HG02610 (cell line): ENCODE data around the gene UMODL1.
"Not testable (repeated sequence)": the region's sequence is repeated elsewhere in the genome, so short reads cannot be mapped to it uniquely, and the experiment has no call there.

ENCODE experiments used
- ATAC-seq: cut with Tn5 transposase; IDR thresholded peaks from one replicate; pipeline ENCODE4 v1.9.1; 2021; ENCODE audit warnings: mild to moderate bottlenecking, moderate library complexity; ENCODE audit not compliant: unreplicated experiment

Gene UMODL1

DNA sequence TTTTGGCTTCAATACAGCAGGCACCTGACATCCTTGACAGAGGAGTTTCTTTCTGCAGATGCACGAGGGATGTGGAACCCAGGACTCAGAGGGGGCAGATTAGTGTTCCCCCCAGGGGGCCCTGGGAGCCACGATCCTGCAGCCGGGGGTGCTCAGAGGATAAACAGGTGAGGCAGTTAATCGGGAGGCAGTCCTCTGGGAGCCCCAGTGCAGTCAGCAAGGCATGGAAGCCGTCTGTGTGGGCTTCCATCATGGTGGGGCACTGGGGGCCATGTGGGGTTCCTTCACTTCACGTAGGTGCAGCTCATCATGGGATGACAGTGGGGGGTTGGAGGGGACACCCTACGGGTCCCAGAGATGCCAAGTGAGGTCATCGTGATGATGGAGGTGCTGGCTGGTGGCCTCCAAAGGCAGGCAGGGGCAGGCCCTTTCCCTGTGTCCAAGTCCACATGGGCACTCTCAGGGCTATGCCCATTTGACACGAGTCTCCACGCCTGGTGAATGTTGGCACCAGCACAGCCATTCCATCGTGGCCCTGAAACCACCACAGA, 88.5 kb downstream of the UMODL1 start:
- no peak for ATAC-seq

- ATAC-seq: no peak
Observed at GRCh38 chr21:42160111-42160721, 89.1 kb downstream of the UMODL1 start.

GRCh38 chr21:42160765-42161164, 89.6 kb downstream of the UMODL1 start:
- no peak for ATAC-seq

- no peak for ATAC-seq
Observed at GRCh38 chr21:42161401-42161955, 90.4 kb downstream of the UMODL1 start.

- no peak for ATAC-seq
Observed at GRCh38 chr21:42161956-42162681, 91.0 kb downstream of the UMODL1 start.

DNA sequence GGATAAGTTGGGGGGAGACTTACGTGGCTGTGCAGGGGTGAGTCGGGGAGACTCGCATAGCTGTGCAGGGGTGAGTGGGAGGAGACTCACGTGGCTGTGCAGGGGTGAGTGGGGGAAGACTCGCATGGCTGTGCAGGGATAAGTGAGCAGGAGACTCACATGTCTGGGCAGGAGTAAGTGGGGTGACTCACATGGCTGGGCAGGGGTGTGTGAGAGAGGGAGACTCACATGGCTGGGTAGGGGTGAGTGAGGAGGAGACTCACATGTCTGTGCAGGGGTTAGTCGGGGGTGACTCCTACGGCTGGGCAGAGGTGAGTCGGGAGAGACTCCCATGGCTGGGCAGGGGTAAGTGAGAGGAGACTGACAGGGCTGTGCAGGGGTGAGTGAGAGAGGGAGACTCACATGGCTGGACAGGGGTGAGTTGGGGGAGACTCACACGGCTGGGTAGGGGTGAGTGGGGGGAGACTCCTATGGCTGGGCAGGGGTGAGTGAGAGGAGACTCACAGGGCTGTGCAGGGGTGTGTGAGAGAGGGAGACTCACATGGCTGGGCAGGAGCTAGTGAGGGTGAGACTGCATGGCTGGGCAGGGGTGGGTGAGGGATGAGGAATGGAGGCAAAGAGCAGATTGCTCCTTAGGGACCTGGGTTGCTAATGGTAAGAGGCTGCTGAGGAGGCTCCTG, 91.9 kb downstream of the UMODL1 start:
- no peak for ATAC-seq

DNA sequence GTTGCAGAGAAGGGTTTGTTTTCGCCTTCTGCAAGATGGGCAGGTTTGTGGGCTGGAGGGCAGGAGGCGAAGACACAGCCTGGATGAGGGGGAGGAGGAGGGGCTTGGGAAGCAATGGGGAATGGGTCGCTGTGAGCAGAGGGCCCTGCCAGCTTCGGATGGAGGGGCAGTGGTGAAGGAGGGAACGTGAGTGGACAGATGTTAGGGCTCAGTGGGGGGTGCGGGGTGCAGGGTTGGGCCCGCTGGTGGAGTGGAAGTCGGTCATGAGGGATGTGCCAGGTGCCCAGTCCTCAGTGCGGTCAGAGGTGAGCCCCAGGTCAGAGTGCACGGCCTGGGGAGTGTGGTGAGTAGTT, 92.4 kb downstream of the UMODL1 start:
- ATAC-seq: no peak

DNA sequence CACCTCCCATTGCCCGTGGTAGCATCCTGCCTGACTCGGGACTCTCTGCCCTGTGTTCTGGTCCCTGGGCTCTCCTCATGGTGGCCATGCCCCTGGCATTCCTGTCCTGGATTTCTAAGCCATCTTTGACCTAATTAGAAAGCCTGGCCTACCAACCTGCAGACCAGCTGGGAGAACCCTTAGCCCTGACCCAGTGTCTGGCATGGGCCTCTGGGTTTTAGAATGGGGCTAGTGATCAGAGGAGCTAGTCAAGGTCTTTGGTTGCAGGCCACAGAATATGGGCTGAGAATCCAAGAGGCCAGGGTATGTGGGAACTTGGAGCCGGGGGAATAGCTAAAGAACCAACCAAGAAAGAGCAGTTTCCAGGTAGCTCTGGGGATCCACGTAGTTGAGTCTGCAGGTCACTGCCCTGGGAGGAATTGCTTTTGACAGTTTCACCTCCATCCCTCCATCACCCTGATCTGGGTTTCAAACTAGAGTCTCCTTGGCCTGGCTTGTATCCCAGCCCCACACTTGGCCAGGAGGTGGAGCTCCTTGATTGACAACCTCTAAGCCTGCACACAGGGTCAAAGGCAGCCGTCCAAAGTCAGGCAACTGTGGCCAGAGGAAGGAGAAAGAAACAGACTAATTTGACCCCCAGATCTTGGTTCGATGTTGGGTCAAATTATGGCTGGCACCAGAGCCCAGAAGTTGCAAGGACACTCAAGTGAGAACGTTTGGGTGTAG, 93.1 kb downstream of the UMODL1 start:
- ATAC-seq: no peak

GRCh38 chr21:42164818-42165217, 93.7 kb downstream of the UMODL1 start:
- ATAC-seq: no peak

- ATAC-seq: no peak
Observed at GRCh38 chr21:42165901-42166300, 94.8 kb downstream of the UMODL1 start.

DNA sequence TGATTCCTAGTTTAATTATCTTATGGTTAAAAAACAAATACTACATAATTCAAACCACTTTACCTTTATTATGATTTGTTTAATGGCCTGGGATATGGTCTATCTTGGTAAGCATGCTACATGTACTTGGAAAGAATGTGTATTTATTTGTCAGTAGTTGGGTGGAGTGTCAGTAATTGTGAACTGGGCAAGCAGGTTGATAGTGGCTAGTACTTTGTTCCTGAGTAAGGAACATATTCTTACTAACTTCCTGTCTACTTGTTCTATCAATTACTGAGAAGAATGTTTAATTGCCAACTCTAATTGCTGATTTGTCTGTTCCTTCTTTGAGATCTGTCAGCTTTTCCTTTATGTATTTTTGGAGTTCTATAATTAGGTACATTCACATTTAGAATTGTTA, 98.6 kb downstream of the UMODL1 start:
- no peak for ATAC-seq

GRCh38 chr21:42171091-42172053, 100.3 kb downstream of the UMODL1 start:
- ATAC-seq: no peak

DNA sequence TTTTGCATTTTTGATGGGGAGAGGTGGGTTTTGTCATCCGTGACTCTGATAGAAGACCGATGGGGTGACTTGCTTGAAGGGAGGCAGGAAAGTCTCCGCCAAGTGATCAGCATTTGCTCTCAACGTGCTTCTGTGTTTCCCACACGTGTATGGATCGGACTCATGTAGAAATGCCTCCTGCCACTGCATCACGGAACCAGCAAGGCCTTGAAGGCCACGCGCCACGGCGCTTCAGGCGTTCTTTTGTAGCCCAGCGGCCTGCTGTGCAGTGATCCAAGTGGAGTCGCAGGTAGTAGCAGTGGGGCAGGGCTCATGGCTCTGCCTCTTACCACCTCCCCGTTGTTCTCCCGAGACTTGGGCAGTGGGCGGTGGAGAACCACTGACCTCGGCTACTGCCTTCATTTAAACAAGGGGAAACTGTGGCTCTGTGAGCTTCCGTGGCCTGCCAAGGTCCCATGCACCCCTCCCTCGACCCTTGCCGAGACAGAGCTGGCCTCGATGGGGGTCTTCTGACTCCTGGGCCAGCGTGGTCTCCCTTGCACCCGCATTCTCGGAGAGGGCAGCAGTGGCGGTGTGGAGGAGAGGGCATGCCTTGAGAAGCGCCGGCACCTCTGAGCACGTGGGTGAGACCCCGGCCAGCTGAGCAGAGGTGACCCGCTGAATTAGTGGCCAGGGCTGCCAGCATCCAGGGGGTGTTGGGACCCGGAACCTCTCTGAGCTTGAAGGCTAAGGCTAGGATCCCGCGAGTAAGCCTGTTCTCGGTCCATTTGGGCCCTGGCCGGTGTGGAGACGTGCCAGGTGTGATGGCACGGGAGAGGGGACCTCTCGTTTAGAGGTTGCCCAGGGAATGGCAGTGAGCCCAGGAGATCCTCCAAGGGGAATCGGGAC, 101.7 kb downstream of the UMODL1 start:
- no peak for ATAC-seq

GRCh38 chr21:42174173-42174572, 103.1 kb downstream of the UMODL1 start:
- ATAC-seq: no peak

- no peak for ATAC-seq
Observed at GRCh38 chr21:42175110-42175710, 104.1 kb downstream of the UMODL1 start.

DNA sequence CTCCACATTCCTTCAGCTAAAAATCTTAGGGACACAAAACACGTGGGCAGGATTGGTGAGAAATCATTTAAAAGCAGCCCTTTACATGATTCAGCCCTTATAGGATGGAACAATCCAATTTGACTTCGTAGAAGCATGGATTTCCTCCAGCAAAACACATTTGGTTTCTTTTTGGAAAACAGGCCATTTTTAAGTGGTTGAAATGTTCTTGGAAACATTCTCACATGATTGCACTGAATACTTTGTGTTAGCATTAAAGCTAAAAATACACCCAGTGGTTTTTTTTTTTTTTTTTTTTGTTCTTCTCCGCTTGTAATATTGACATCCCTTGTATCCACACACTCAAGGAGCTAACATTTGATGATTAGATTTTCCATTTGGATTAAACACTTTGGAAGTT, 105.7 kb downstream of the UMODL1 start:
- no peak for ATAC-seq

GRCh38 chr21:42179316-42179715, 108.2 kb downstream of the UMODL1 start:
- ATAC-seq: no peak

DNA sequence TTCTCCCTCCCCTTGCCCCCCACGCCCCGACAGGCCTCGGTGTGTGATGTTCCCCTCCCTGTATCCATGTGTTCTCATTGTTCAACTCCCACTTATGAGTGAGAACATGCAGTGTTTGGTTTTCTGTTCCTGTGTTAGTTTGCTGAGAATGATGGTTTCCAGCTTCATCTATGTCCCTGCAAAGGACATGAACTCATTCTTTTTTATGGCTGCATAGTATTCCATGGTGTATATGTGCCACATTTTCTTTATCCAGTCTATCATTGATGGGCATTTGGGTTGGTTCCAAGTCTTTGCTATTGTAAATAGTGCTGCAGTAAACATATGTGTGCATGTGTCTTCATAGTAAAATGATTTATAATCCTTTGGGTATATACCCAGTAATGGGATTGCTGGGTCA, 108.9 kb downstream of the UMODL1 start:
- ATAC-seq: not testable (repeated sequence)
